Epidermal melanocyte (primary cell): ENCODE measurements around the gene NR2F1.

Experiments used
- DNase-seq: peaks from one replicate; pipeline ENCODE4 v3.0.0; 2011; ENCODE audit warnings: low spot score; ENCODE audit not compliant: insufficient read length

The NR2F1 gene

DNA sequence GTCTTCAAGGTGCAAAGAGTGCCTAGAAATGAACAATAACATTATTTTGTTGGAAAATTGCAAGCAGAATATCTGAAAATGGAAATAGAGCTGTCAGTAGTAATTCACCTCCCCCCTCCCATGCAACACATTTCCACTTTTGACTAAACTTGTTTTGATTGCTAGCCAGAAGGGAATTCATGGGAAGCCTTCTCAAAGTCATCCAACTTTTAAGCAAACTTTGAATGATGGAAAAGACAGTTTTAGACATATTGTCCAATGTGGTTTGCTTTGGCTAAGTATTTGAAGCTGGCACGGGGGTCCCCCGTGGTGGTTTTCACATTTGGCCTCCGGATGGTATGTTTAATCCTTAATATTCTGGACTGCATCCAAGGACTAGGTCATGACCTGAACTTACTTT lies 7.5 kb downstream of the NR2F1 start:
- DNase-seq, result no peak

DNA sequence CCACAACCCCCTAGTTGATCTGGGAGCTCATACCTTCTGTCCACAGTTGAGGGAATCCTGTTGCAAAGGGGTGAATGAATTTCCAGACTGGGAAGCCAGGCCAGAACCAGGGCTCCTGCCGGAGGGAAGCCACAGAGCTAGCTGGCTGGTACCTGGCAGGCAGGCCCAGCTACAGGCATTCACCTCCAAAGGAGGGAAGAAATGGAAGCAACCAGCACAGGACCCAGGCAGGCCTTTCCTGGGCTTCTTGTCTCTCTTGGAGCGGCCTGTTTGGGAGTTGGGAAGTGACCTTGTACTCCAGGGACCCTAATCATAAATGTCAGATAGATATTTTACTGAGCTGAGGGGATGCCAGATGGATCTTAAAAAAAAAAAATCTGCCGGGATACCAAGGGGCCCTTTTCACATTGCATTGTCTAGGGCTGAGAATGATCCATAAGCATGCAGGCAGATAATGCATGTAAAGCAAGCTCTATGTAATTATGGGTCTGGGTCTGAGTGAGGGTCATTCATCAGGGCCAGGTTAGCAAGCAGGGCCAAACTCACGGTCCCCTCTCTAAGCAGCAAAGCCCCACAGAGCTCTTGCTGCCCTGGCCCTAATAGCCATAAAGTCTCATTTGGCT lies 8.4 kb downstream of the NR2F1 start:
- no peak for DNase-seq

DNA sequence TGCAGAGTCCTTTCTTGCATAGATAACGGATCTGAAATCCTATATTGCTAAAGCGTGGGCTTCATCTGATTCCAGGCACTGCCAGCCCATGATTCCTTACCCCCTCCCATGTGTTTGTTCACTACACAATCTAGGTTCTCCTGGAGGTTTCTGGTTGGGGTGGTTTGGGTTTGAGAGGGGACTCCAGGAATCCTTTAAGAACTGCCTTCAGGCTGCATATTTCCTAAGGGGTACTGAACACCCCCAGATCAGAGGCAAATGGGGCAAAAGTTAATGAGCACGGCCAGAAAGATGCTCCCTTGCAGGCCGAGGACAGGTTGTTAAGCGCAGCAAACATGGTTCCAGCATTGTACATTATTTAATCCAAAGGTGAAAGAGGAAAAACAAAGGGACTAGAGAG lies 9.9 kb downstream of the NR2F1 start:
- DNase-seq, result no peak

DNA sequence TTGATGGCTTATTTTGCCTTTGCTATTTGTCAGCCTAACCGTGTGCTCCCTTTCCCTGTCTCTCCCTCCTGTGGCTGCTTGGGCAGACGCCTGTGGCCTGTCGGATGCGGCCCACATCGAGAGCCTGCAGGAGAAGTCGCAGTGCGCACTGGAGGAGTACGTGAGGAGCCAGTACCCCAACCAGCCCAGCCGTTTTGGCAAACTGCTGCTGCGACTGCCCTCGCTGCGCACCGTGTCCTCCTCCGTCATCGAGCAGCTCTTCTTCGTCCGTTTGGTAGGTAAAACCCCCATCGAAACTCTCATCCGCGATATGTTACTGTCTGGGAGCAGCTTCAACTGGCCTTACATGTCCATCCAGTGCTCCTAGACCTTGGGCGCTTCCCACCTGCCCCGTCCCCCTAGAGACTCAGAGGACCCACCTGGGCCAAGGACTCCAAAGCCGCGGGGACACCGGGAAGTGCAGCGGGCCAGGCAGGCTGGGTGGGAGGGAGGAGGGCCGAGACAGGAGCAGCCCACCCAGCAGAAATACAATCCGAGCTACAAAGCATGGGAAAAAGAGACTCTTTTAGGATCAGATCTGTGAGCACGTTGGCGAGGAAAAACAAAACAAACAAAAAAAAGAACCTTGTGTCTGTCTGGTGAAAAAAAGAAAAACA lies 10.6 kb downstream of the NR2F1 start:
- DNase-seq, result no peak

DNA sequence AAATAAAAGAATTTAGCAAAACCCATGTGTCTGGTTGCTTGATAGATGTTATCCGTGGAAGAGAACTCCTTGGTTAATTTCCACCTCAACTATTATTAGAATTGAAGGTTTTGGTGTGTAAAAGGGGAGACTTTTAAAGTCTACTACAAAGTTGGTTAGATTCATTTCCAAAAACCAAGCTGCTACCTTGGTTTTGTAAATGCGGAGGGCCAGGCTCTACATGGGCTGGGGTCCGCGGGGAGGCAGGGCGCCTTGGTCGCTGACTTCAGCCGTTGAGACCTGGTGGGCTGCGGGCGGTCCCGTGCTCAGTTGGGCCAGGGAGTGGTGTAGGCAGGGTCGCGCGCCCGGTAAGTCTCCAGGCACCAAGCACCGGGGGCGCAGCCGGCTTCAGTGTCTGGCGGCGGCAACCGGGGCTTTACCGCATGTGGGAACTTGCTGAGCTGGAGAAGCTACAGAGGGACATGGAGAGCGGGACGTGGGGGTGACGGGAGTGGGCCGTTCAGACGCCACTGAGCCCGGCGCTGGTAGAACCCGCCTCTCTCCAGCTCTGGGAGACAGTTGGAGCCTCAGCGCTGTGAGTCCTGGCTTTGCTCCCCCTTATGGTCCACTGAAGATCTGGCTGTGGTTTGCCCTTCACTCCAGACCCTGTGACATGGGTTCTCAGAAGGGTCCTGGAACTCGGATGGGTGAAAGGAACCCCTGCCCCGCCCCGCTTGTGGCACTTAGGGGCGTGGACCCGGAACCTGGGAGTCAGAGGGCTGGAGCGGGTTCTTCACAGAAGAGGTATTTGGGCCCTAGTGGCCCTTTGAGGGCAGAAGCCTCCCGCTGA lies 11.8 kb downstream of the NR2F1 start:
- no peak for DNase-seq

DNA sequence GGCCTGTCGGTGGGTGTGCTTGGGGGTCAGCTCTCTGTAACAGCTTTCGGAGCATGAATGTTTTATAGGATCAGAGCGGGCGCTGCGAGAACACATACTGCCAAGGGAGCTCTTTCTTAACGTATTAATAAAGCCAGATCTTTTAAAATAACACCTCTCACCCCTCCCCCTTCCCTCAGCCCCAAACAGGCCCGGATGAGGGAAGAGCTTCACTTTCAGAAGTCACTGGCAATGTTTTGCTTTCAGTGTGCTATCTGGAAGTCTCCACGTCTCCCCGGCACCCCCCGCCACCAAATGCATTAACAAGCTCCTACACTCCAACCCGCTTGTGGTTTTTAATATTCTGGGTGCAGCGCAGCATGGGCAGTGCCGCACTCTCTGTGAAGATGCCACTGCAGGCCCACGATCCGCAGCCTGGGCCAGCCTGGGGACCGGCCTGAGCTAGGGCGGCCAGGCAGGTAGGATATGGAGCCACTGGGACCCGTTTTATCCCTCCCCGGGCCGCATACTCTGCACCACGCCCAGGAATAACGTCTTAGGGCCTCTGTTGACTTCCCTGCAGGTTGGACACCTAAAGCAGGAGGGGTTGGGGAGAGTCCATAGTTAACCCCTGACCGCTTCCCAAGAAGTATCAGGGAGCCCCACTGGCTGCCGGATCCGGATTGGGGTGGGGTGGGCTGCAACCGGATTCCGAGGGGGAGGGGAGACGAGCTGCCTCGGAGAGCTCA lies 12.6 kb downstream of the NR2F1 start:
- no peak for DNase-seq

DNA sequence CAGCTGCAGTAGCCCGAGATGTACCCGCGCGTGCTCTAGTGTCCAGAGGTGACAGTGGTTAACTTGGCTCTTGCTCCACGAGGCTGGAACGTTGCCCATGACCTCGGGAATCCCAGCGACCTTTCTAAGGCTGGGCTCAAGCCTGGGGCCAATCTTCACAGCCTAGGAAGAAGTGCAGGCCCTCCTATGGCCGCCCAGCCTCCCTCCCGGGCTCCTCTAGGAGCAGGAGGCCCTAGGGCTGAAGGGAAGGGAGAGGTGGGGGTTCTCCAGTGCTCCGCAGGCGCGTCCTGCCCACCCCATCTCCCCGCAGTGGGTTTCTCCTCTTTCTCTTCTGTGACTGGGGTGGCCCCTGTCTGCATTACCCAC lies 13.3 kb downstream of the NR2F1 start:
- DNase-seq, result no peak

DNA sequence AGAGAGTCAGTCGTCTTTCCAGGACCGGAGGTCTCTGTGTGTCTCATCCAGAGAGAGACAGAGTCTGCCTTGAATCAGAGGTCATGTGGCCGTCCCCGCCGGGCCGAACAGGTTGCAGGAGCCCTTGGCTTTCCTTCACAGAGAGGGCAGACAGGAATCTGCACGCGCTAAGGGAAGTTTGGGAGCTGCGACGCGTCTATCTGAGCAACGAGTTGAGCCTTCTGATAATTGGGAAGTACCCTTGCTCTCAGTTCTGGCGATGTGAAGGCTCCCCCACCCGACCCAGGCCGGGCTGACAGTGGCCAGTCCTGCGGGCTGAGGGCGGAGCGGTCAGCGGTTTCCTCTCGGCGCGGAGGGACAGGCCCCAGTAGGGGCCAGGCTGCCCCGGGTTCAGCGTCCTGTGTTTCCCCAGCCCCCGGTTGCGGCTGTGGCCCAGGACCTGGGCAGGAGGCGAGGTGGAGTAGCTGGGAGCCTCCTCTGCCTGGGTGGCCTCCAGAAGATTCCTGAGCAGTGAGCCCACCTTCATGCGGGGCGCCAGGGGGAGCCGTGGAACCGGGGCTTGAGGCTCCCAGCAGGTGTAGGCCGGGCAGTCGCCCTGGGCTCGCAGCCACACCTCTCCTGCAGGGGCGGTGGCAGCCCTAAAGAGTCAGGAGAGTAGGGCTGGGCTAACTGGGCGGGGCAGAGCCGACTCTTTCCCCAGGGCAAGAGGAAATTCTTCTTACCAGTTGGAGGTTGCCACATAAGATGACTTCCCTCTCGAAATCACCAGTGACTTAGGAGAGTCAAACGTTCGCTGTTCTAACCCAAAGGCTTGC lies 13.9 kb downstream of the NR2F1 start:
- no peak for DNase-seq

DNA sequence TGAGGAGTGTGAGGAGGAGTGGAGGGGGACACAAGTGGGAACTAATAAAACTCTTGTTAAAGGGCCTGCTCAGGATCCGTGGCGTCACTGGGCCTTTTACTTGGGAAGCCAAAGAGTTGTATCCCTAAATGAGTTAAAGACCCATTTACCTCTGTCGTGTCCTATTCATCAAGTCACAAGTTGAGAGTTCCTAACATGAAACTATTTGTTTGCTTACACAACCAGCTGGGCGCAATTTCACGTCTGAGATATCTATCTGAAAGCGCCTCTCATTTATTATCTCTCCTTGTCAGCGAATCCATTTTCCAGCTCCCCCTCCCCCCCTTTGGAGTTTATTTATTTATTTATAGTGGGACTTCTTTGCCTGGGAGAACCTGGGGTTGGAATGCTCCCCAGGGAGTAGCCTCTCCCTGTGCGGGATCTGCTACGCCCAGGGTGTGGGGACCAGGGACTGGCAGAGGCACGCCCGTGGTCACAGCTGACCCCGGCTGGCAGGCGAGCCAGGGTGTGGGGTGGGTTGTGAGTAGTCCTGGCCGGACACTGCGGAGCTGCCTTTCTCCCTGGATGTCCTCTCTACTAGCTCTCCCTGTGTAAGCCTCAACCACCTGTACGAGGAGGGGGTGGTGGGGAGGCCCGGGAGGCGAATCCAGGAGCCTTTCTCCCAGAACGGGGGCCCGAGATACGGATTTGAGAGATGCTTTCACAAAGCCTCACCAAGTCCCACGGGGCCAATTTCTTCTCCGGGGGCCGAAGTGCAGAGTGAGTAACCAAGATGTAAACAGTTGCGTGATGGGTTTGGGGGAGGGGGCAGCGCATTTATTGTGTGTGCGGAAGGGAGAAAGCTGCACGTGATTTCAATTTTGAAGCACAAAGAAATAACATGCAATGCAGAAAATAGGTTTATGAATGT lies 15.3 kb downstream of the NR2F1 start:
- DNase-seq, result no peak

DNA sequence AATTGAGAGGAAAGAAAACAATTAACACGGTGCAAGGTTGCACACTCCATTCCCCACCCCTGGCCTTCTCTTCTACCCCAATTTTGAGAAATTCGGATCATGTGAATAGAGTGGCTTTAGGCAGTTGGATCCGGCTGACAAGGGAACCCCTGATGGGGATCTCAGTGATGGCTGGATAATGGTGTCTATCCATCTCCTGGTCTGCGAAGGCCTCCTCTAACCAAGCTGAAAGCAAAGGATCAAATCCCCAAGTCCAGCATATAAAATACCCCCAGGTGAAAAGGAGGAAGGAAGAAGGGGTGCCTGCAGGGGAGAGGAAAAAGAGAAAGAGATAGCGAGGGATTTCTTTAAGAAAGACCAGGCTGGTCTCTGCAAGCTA lies 16.0 kb downstream of the NR2F1 start:
- DNase-seq, result no peak

DNA sequence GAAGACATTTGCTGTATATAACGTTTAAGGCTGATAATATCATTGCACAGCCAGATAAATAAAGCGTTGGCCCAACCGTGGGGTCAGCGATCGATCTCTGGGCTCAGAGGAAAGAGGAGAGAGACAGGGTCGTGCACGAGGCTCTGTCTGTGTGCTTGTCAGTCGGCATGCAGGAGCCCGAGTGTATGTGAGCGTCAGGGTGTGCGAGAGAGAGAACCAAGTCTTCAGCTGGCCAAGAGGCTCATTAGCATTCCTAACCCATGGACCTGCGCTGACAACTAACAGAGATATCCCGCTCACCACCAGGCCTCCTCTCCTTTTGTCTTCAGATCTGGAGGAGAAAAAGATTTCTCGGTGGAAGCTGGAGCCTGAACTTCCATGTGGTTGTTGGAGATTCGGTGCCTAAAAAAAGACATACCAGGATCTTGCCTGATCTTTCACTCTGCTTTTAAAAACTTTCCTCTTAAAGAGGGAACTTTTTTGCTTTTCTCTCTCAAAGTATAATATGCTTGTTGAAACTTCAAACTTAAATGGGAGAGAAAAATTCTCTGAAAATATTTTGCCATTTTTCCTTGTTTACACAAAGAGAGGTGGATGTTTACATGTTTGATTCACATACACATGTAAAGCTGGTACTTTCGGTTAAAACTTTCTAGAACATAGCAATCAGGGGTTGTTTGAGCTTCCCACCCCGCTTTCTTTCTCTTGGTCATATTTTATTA lies 16.5 kb downstream of the NR2F1 start:
- DNase-seq, result no peak

DNA sequence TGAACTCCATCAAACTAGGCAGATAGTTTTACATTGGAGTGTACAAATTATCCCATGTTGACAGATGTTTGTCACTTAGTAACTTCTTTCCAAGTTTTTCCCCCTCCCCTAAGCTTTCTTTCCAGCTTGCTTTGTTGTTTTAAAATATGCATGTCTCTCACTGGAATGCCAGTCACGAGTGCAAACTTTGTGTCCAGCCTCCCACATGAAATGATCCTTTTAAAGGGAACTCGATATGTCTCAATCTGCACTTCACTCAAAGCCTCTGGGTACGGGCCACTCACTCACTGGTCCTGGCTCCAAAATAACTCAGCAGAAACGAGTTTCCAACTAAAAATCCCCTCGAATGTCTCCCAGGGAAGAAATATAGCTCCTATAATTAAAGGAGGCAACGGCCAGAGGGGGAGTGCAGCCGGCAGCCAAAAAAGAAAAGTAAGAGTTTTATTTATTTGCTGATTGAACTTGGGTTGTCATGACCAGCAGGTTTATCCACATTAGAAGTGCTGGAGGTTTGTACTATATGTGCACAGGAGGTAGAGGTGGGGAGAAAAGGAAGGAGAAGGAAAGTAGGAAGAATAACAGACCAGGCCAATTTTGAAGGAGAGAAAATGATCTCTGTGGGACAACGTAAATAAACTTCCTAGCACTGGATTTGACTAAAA lies 17.5 kb downstream of the NR2F1 start:
- DNase-seq, result no peak

DNA sequence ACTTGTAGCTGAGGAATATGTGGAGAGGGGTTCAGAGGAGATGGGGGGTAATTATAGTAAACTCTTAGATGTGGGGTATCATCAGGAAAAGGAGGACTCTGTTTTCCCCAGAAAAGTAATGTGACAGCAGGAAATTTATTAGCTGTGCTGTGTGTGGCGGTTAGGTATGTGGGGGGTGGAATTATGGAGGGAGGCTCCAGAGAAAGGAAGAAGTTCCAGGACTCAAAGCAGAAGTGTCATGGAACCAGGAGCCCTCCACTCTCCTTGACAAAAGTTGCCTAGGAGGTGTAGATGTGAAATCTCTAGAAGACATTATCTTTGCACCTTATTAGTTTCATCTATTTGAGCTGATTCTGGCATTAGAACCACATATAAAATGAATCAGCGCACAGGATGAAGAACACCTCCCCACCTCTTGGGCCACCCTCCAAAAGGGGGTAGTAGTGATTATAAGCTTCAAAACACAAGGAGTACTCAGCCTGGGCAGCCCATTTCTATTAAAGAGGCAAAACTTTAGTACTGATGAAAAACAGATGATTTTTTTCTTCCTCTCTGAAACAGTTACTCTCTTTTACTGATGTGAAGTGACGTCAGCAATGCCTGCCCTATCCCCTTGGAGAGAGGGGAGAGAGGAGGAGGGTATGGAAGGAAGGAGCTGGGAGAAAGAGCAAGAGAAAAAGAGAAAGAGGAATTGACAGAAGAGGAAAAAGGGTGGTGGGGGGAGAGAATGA lies 18.2 kb downstream of the NR2F1 start:
- DNase-seq, result no peak

DNA sequence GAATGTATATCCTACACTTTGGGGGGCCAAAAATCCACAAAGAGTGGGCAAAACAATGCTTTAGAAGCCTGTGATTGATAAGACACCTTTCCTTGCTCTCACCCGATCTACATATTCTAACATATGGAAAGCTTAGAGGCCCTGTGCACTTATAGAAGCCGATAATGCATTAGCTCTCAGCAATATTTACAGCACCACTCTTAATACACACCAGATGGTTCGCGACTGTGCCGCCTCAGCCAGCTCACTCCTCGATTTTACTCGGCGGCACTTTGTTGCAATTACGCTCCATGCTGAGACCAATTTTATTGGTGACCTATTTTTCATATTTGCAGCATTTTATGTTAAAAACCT lies 18.8 kb downstream of the NR2F1 start:
- no peak for DNase-seq

DNA sequence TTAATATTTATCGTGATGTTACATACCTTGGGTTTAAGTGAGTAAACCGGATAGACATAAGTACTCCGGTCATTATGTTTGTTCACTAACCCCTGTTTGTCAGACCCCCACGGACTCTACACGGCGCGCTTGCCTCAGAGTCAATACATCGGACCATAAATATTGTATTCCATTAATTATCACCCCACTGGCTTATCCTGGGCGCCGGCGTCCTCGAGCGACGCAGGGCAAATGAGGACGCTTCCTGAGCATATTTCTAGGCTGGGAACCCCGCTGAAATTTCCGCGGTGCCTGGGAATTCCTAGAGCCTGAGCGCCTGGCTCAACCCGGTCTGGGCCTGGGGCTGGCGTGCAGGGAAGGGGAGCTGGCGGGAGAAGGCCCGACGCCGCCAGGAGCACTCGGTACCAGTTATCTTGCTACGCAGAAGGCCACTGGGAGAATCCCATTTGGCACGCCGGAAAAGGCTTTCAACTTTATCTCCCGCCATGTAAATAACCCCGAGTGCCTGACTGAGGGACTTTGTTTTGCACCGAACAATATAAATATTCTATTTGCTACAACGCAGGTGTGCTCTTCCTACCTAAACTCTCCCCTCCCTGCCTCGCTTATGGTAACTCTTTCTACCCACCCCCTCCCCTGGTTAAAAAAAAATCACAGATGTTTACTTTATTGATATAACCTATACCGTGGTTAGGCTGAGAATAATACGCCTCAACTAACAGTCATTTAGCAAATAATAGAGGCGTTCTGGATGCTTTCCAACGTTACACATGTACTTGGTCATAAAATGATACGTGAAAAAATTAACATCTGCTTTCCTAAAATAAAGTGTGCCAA lies 19.4 kb downstream of the NR2F1 start:
- DNase-seq, result no peak

DNA sequence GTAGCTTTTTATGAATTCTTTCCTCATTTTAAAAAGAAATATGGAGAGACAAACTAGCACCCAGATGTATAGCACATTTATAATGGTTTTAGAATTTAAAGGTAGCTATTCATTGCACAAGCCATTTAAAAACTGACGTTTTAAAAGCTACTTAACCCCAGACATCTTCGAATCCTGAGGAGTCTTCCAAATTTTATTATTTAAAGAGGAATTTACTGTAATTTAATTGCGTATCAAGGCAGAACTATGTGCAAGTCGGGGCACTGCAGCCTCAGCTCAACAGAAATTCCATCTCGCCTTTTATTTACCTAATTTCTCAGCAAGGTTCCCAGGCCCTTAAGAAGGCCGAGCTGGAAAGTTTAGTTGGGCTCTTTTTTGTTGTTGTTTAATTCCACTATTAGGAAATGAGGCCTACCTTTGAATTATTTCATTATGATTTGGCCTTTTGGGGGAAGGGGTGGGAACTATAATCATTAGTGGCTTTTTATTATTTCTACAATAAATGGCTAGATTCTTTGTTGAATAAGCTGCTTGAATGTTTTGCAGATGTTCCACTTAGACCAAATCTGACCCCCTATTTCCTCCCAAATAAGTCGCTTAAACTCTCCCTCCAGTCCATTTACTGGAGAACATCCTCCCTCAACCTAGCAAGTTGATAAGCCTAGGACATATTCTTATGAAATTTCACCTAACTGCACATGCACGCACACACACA lies 20.2 kb downstream of the NR2F1 start:
- no peak for DNase-seq
